Type B pancreatic cell (in vitro differentiated cells): ENCODE results near the gene PUSL1. TPM values are rescaled to one million over a fixed set of nuclear protein-coding genes. Genes with fewer than 3 reads are reported as not detected.
A peak's percentile ranks its signal among the peaks of the same experiment; 100 is the strongest.

Experiments
- DNase-seq: peaks from one replicate; pipeline ENCODE4 v3.0.0; 2021; ENCODE audit warnings: mixed read lengths; ENCODE audit not compliant: unreplicated experiment; ENCODE audit errors: extremely low spot score
- H3K27ac Mint-ChIP-seq: 2 replicates; pipeline ENCODE4 v1.8.0; 2021; ENCODE audit warnings: mild to moderate bottlenecking, mixed read lengths
- H3K27me3 Mint-ChIP-seq: 2 replicates; pipeline ENCODE4 v1.8.0; 2021; ENCODE audit warnings: mixed read lengths
- H3K36me3 Mint-ChIP-seq: 2 replicates; pipeline ENCODE4 v1.8.0; 2021; ENCODE audit warnings: mixed read lengths
- H3K4me1 Mint-ChIP-seq: one replicate; pipeline ENCODE4 v1.8.0; 2021; ENCODE audit warnings: mixed read lengths; ENCODE audit not compliant: unreplicated experiment
- H3K4me3 Mint-ChIP-seq: 2 replicates; pipeline ENCODE4 v1.8.0; 2021; ENCODE audit warnings: mild to moderate bottlenecking, mixed read lengths
- H3K9me3 Mint-ChIP-seq: 2 replicates; pipeline ENCODE4 v1.8.0; 2021; ENCODE audit warnings: mixed read lengths
- CTCF ChIP-seq: fragments of 200-600 bp; sonication (generic); conservative IDR thresholded peaks from 2 replicates; pipeline ENCODE4 v1.5.0; 2021; ENCODE audit warnings: antibody characterized with exemption, mild to moderate bottlenecking
- total RNA-seq: library from RNA; stranded (reverse); gene quantifications from 2 replicates; pipeline ENCODE4 v1.2.1, GENCODE V29; 2021; ENCODE audit warnings: low replicate concordance

PUSL1 gene
- total RNA-seq, 1 donor from 2014 or later: 20.4 TPM

GRCh38 chr1:1320666-1321448 lies 12.5 kb downstream of the PUSL1 start:
- peaks cover 11% of the 10 kb centered on the region for H3K4me1 Mint-ChIP-seq
- no peaks in the 10 kb centered on the region for H3K27me3 Mint-ChIP-seq
- DNase-seq: no peak
- no peak overlapping the region for H3K27ac Mint-ChIP-seq
- no peak for TF ChIP-seq CTCF
- no peaks in the 10 kb centered on the region for H3K36me3 Mint-ChIP-seq
- H3K4me3 Mint-ChIP-seq: no peak overlapping the region
- H3K9me3 Mint-ChIP-seq: no peaks in the 10 kb centered on the region

GRCh38 chr1:1321477-1321876 lies 13.1 kb downstream of the PUSL1 start:
- Mint-ChIP-seq H3K27me3 (no peaks in the 10 kb centered on the region), H3K9me3 (no peaks in the 10 kb centered on the region), H3K4me3 (no peak overlapping the region), H3K4me1 (peaks cover 11% of the 10 kb centered on the region), H3K27ac (no peak overlapping the region), H3K36me3 (no peaks in the 10 kb centered on the region)
- no peak for TF ChIP-seq CTCF
- no peak for DNase-seq

- Mint-ChIP-seq H3K27ac (peak overlapping the region; percentile 67), H3K9me3 (no peaks in the 10 kb centered on the region), H3K36me3 (no peaks in the 10 kb centered on the region), H3K4me3 (peak overlapping the region; percentile 78), H3K27me3 (no peaks in the 10 kb centered on the region), H3K4me1 (peaks cover 11% of the 10 kb centered on the region)
- no peak for DNase-seq
- no peak for TF ChIP-seq CTCF
Measured at GRCh38 chr1:1322418-1322817, 14.0 kb downstream of the PUSL1 start.

- Mint-ChIP-seq H3K4me3 (peak overlapping the region; percentile 92), H3K27ac (peak overlapping the region; percentile 85), H3K27me3 (no peaks in the 10 kb centered on the region), H3K36me3 (no peaks in the 10 kb centered on the region), H3K4me1 (peaks cover 11% of the 10 kb centered on the region), H3K9me3 (no peaks in the 10 kb centered on the region)
- TF ChIP-seq CTCF: no peak
- DNase-seq: no peak
Measured at GRCh38 chr1:1322952-1323351, 14.6 kb downstream of the PUSL1 start.

- TF ChIP-seq CTCF: no peak
- no peak for DNase-seq
- H3K4me1 Mint-ChIP-seq: peaks cover 11% of the 10 kb centered on the region
- no peaks in the 10 kb centered on the region for H3K36me3 Mint-ChIP-seq
- no peaks in the 10 kb centered on the region for H3K9me3 Mint-ChIP-seq
- peak overlapping the region; percentile 88 for H3K4me3 Mint-ChIP-seq
- no peaks in the 10 kb centered on the region for H3K27me3 Mint-ChIP-seq
- peak overlapping the region; percentile 77 for H3K27ac Mint-ChIP-seq
Measured at GRCh38 chr1:1324084-1324523, 15.7 kb downstream of the PUSL1 start.
